Coronary artery (tissue), 2 donors: ENCODE results near the gene CAMSAP1.

ENCODE experiments used
- DNase-seq: peaks from one replicate; pipeline ENCODE4 v3.0.0-alpha.2; 2017; ENCODE audit warnings: low spot score
- H3K27ac ChIP-seq, 2 donors: fragments of 200-600 bp; sonication (generic); one replicate each; pipeline ENCODE4 v1.5.1; 2016 to 2019
- H3K4me3 ChIP-seq: fragments of 200-600 bp; sonication (generic); 2 replicates; pipeline ENCODE4 v1.5.1; 2016; ENCODE audit warnings: mild to moderate bottlenecking, moderate library complexity
- CTCF ChIP-seq: fragments of 200-600 bp; sonication (generic); IDR thresholded peaks from one replicate; pipeline ENCODE4 v1.5.1; 2019; ENCODE audit warnings: antibody characterized with exemption

The CAMSAP1 gene

DNA sequence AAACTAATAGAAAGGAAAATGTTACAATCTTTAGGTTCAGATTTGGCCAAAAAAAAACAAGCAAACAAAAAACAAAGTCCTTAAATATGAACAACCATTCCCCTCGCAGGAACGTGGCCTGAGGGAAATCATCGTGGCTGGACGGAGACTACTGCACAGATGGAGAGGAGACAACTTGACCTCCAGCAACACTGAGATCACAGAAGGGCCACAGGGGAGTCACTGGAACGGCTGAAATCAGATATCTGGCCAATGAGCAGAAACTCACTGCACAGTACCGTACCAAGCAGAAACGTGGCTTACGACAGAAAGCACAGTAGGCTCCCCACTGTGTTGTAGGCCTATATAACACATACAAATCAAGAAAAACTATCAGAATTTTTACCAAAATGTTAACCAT is 27.7 kb downstream of the CAMSAP1 start:
- no peak overlapping the region for H3K4me3 ChIP-seq
- no peak overlapping the region for H3K27ac ChIP-seq
- DNase-seq: peak; percentile 52
- no peak for TF ChIP-seq CTCF

DNA sequence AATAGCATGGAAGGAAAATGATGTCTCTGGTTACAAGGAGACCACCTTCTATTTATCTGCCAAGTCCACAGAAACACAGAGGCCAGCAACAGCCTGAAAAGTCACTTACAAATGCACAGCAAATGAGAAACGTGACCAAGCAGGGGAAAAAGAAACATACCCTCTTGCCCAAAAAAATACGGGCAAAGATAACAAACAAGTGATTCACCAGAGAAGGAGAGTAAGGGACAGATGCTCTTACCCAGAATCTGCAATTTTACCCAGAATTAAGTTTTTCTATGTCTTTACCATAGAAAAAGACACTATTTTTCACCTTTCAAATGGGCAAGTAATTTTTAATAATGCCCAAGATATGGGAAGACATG is 28.1 kb downstream of the CAMSAP1 start:
- no peak for DNase-seq
- TF ChIP-seq CTCF: no peak
- Histone ChIP-seq H3K27ac (no peak overlapping the region), H3K4me3 (no peak overlapping the region)

GRCh38 chr9:135878528-135879236 is 28.7 kb downstream of the CAMSAP1 start:
- TF ChIP-seq CTCF: no peak
- Histone ChIP-seq H3K27ac (no peak overlapping the region), H3K4me3 (no peak overlapping the region)
- DNase-seq: no peak

DNA sequence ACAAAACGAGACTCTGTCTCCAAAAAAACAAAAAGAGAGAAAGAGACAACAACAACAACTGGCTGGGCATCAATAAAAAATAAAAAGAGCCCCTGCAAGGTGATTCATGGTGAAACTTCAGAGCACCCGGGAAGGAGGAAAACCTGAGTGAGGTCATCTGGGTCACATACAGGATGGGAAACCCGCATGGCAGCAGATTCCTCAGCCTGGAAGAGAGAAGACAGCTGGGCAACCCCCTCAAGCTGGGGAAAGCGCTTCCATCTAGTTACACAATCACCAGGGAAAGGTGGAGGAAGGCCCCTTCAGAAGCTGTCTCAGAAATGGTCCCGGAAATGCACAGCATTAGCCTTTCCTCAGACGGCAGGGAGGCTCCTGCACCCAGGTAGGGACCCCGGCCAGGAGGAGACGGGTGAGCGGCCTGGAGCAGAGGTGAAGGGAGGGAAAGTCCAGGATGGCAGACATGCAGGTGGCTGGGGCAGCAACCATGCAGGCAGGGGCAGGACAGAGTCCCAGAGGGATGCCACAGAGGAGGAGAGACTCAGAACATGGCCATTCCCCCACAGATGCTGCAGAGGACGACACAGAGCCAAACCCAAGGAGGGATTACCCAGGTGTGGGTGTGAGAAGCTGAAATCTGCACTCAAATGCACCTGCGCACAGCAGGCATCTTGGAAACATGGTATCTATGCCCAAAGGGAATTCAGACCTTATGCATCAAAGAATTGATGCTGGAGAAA is 29.4 kb downstream of the CAMSAP1 start:
- no peak for DNase-seq
- TF ChIP-seq CTCF: no peak
- no peak overlapping the region for H3K27ac ChIP-seq
- no peak overlapping the region for H3K4me3 ChIP-seq

DNA sequence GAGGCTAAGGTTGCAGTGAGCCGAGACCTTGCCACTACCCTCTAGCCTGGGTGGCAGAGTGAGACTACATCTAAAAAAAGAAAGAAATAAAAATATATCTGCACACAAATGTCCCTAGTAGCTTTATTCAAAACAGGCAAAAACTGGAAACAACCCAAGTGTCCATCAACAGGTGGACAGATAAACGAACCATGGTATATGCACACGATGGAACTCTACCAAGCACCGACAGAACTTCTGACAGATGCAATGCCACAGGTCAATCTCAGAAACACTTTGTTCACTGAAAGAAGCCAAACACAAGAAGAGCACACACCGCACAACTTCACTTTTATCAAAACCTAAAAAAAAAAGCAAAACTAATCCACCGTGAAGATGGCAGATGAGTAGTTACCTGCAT is 30.4 kb downstream of the CAMSAP1 start:
- no peak for TF ChIP-seq CTCF
- no peak for DNase-seq
- H3K4me3 ChIP-seq: no peak overlapping the region
- no peak overlapping the region for H3K27ac ChIP-seq

DNA sequence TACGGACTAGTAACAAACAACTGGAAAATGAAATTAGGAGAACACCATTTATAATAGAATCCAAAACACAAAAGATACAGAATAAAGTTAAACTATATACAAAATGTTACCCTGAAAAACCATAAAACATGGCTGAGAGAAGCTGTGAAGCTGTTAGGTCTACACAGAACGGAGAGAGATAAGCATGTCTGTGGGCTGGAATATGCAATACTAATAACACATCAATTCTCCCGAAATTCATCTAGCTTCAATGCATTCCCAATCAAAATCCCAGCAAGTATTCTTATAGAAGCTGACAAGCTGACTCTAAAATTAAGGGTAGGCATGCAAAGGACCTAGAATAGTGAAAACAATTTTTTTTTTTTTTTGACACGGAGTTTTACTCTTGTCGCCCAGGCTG is 32.5 kb downstream of the CAMSAP1 start:
- TF ChIP-seq CTCF: no peak
- no peak overlapping the region for H3K4me3 ChIP-seq
- DNase-seq: no peak
- H3K27ac ChIP-seq: no peak overlapping the region

GRCh38 chr9:135869909-135870308 is 37.4 kb downstream of the CAMSAP1 start:
- TF ChIP-seq CTCF: no peak
- Histone ChIP-seq H3K4me3 (no peak overlapping the region), H3K27ac (no peak overlapping the region)
- DNase-seq: no peak
